ENCODE measurements around the gene CELF2. TPM values are rescaled to one million over a fixed set of nuclear protein-coding genes. Genes with fewer than 3 reads are reported as not detected.

Gene CELF2
- total RNA-seq, 1 experiment from 2014 or later, result not detected

GRCh38 chr10:11091517-11092102, 73.9 kb downstream of the CELF2 start:
- TF ChIP-seq CTCF (IDR thresholded peaks at IDR 0.05; ENCODE audit: unreplicated experiment), result no peak
- Mint-ChIP-seq H3K4me3 (ENCODE audit: low read depth, unreplicated experiment) (no peak overlapping the region), H3K4me1 (ENCODE audit: low read depth, unreplicated experiment) (no peaks in the 10 kb centered on the region), H3K9me3 (ENCODE audit: low read depth, unreplicated experiment) (no peaks in the 10 kb centered on the region), H3K36me3 (ENCODE audit: insufficient read depth, unreplicated experiment) (no peaks in the 10 kb centered on the region), H3K27ac (ENCODE audit: unreplicated experiment) (no peak overlapping the region), H3K27me3 (ENCODE audit: unreplicated experiment) (no peaks in the 10 kb centered on the region)
- no TSS peak for BruUV-seq (replicated peaks)
- intact Hi-C loops (cut with micrococcal nuclease; ENCODE audit: unreplicated experiment), result no loop called here
- no peak for DNase-seq
- CTCF ChIA-PET, result no interaction called here

- intact Hi-C loops (cut with micrococcal nuclease; ENCODE audit: unreplicated experiment), result no loop called here
- Mint-ChIP-seq H3K9me3 (ENCODE audit: low read depth, unreplicated experiment) (peaks cover 3% of the 10 kb centered on the region), H3K4me1 (ENCODE audit: low read depth, unreplicated experiment) (no peaks in the 10 kb centered on the region), H3K27ac (ENCODE audit: unreplicated experiment) (no peak overlapping the region), H3K36me3 (ENCODE audit: insufficient read depth, unreplicated experiment) (no peaks in the 10 kb centered on the region), H3K4me3 (ENCODE audit: low read depth, unreplicated experiment) (no peak overlapping the region), H3K27me3 (ENCODE audit: unreplicated experiment) (no peaks in the 10 kb centered on the region)
- no peak for DNase-seq
- TF ChIP-seq CTCF (IDR thresholded peaks at IDR 0.05; ENCODE audit: unreplicated experiment), result no peak
- CTCF ChIA-PET, result interaction anchor here (0.6 kb wide), 1 partner anchor 278 kb away, joined by 3 read pairs; no protein-coding TSS in a partner anchor
- BruUV-seq (replicated peaks), result no TSS peak
Measured at GRCh38 chr10:11093771-11094736, 76.4 kb downstream of the CELF2 start.

- CTCF ChIA-PET, result no interaction called here
- H3K27me3 Mint-ChIP-seq (ENCODE audit: unreplicated experiment), result no peaks in the 10 kb centered on the region
- H3K27ac Mint-ChIP-seq (ENCODE audit: unreplicated experiment), result no peak overlapping the region
- H3K4me3 Mint-ChIP-seq (ENCODE audit: low read depth, unreplicated experiment), result no peak overlapping the region
- H3K36me3 Mint-ChIP-seq (ENCODE audit: insufficient read depth, unreplicated experiment), result no peaks in the 10 kb centered on the region
- no peak for DNase-seq
- H3K9me3 Mint-ChIP-seq (ENCODE audit: low read depth, unreplicated experiment), result peaks cover 3% of the 10 kb centered on the region
- H3K4me1 Mint-ChIP-seq (ENCODE audit: low read depth, unreplicated experiment), result no peaks in the 10 kb centered on the region
- no TSS peak for BruUV-seq (replicated peaks)
- intact Hi-C loops (cut with micrococcal nuclease; ENCODE audit: unreplicated experiment), result no loop called here
- no peak for TF ChIP-seq CTCF (IDR thresholded peaks at IDR 0.05; ENCODE audit: unreplicated experiment)
Measured at GRCh38 chr10:11095374-11095801, 77.7 kb downstream of the CELF2 start.

- no TSS peak for BruUV-seq (replicated peaks)
- Mint-ChIP-seq H3K9me3 (ENCODE audit: low read depth, unreplicated experiment) (peaks cover 9% of the 10 kb centered on the region), H3K27ac (ENCODE audit: unreplicated experiment) (no peak overlapping the region), H3K4me1 (ENCODE audit: low read depth, unreplicated experiment) (no peaks in the 10 kb centered on the region), H3K4me3 (ENCODE audit: low read depth, unreplicated experiment) (no peak overlapping the region), H3K36me3 (ENCODE audit: insufficient read depth, unreplicated experiment) (no peaks in the 10 kb centered on the region), H3K27me3 (ENCODE audit: unreplicated experiment) (no peaks in the 10 kb centered on the region)
- no peak for TF ChIP-seq CTCF (IDR thresholded peaks at IDR 0.05; ENCODE audit: unreplicated experiment)
- CTCF ChIA-PET, result no interaction called here
- intact Hi-C loops (cut with micrococcal nuclease; ENCODE audit: unreplicated experiment), result no loop called here
- no peak for DNase-seq
Measured at GRCh38 chr10:11096422-11096821, 78.8 kb downstream of the CELF2 start.
